GM12874 (cell line): ENCODE measurements around the gene MKNK2.

Experiments
- TF ChIP-seq, protein P1 (sequence below): IDR thresholded peaks from 2 replicates; pipeline ENCODE4 v1.5.1; 2011; ENCODE audit warnings: low read depth, mild to moderate bottlenecking, control low read depth, low read length, moderate library complexity; ENCODE audit not compliant: insufficient read depth

The MKNK2 gene

DNA sequence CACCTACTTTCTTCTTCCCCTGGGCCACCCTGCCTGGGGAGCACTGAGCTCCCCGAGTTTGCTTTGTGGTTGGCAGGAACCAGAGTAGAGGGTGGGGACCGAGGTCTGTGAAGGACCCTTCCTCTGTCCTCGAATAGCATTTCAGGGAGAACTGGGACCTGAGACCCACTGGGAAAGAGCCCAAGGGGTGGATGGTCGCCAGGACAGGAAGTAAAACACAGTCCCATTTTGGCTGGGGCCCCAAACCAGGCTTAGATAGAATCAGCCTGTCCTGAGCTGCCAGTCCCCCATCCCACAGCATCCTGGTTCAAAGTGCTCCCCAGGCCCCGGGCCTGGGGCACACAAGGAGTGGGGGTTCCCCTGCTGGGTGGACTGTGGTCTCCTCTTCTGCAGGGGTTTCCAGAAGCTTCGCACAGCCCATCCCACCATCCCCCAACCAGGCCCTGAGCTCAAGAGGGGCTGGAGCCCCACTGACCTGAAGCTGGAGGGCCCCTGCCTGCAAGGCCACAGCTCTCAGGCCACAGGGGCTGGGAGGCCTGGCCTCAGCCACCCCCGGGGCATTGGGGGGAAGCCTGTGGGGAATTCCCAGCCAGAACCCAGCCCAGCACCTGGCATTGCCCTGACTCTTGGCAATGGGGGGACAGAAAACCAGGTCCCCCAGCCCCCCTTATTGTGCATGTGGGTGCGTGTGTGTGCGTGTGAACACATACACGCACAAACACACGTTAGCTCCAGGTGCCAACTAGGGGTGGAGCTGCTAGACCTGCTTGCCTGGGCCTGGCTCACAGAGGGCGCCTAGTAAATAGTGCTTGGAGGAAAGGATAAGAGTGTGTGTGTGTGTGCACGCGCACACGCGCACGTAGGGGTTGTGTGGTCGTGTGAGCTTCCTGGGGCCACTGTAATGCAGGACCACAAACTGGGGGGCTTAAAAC is 995 bp upstream of the MKNK2 start:
- TF ChIP-seq, protein P1, sequence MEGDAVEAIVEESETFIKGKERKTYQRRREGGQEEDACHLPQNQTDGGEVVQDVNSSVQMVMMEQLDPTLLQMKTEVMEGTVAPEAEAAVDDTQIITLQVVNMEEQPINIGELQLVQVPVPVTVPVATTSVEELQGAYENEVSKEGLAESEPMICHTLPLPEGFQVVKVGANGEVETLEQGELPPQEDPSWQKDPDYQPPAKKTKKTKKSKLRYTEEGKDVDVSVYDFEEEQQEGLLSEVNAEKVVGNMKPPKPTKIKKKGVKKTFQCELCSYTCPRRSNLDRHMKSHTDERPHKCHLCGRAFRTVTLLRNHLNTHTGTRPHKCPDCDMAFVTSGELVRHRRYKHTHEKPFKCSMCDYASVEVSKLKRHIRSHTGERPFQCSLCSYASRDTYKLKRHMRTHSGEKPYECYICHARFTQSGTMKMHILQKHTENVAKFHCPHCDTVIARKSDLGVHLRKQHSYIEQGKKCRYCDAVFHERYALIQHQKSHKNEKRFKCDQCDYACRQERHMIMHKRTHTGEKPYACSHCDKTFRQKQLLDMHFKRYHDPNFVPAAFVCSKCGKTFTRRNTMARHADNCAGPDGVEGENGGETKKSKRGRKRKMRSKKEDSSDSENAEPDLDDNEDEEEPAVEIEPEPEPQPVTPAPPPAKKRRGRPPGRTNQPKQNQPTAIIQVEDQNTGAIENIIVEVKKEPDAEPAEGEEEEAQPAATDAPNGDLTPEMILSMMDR, result no peak

DNA sequence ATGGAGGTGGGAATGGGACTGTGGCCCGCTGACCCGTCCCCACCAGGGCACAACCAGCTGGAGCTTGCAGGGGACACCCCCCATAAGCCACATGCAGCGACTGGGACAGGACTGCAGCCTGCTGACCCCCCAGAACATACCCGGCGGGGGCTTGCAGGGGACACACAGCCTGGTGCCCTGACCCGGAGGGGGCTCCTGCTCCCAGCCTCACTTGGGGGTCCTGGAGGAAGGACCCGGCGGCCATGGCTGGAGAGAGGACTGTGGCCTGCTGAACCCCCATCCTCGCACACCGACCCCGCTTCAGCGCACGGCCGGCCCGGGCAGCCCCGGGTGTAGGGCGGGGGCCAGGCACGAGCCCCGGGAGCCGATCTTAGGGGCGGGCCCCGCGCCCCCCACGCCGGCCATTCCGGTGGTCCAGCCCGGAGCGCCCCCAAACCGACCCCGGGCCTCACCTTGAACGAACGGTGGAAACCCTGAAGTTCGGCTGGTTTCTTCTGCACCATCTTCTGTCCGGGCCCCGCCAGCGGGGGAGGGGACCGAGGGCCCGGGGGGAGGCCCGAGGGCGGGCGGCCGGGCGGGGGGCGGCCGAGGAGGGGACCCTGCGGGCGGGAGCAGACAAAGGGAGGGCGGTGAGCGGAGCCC is 574 bp downstream of the MKNK2 start:
- TF ChIP-seq, protein P1, result no peak

DNA sequence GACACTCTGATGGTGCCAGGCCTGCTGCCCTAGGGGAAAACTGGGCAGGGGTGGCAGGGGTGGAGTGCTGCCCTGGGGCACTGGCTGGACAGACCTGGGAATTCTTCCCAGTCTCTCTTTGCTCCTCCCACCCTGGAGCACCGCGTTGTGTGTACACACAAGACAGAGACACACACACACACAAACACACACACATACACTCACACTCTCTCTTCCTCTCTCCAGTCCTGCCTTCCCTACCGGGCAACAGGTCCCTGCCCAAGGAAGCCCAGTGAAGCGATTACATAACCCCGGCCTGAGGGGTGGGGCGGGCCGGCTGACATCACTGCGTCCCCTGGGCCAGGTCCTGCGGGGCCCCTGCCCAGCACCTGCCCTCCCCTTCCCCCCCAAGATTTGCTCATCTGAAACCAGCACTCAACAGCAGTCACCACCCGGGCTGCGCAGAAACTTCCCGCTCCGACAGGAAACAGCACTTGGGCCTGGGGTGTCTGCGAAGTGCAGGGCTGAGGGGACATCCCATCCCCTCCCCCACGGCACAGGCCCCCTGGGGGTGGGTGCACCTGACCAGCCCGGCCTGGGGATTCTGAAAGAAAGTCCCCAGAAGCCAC is 1.2 kb downstream of the MKNK2 start:
- TF ChIP-seq, protein P1, result no peak

DNA sequence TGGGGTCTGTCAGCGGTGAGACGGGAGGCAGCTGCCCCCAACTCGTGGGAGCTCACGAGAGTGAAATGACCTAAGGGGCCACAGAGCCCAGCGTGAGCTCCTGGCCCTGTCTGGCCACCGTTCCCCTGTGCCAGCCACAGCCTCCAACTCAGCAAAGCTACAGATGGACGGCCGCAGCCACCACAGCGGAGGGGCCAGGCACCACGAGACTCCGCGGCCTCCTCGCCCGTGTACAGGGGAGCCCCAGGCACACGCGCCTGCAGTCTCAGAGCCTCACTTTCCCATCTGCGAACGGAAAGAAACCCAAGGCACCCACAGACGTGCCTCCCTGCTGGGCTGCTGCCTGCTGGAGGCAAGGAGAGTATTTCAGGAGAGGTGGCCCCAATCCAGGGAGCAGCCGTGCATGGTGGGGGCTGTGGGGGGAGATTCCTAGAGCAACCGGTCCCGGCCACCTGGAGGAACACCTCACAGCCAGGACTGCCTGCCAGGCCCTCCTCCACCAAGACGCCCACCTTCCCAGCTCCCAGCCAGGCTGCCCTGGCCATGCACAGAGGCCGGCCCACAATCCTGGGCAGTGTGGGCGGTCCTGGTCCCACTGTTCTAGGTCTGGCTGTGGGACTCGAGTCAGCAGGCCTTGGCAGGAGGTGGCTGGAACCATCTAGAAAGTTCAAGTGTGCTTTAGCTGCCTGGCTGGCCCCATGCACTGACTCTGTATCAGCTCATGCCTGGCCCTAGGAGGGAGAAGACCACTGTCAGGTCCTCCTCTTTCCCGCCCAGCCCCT is 1.9 kb downstream of the MKNK2 start:
- TF ChIP-seq, protein P1, result no peak

DNA sequence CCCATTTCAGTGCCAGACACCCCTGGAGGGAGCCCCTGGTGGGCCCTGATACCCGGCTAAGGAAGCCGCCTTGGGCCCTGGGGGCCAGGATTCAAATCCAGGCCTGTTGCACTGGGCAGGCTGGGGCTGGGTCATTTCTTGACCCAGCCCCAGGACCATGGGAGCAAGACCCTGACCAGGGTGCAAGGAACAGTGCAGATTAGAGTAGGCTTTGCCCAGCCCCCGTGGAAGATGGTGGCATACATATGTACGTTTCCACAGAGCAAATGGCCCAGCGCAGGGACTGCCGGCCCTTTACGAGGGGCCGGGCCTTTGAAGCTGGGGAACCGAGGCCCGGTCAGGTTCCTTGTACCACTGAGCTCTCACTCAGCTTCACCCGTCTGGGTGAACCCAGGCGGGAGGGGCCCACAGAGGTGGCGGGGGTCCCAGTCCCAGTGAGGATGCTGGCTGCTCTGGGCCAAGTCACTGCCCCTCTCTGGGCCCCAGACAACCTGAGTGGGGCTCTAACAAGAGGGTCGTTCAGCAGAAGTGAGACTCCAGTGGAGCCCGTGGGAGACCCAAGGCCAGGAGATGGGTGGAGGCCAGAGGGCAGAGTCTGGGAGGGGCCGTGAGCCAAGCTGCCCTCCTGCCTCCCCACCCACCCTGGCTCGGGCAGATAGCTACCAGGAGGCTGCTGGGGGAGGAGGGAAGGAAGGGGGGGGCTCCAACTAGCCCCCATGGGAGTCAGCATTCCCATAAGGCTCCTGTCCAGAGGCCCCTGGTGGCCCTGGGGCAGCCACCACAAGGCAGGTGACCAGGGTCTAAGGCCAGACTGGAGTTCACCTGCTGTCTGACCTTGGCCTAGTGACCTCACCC is 2.7 kb downstream of the MKNK2 start:
- TF ChIP-seq, protein P1, result no peak

DNA sequence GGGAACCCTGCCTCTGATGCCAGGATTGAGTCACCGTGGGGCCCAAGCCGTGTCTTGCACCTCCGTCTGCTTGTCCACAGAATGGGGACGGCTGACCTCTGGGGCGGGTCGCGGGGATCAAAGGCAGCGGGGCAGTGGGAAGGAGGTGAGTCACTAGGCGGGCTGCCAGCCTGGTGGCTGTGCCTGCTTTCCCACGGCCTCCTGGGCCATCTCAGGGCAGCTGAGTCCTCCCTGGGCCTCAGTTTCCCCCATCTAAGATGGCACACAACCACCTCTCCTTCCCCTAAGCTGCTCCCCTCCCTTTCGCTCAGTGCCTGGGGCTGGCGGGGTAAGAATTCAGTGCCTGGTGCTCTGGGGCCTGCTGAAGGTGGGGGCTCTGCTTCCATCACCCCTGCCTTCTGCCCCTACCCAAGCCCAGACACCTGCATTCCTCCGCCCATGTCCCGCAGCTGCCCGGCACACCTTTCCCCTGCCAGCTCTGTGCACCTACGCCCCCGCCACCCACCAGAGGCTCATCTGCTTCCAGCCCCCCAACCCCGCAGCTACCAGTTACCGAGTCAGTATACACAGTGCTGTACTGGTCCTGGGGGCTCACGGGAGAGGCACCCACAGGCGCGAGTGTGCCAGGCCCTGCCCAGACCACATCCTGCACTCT is 3.5 kb downstream of the MKNK2 start:
- TF ChIP-seq, protein P1, result no peak
